ENCODE results near the gene ACP7. TPM values are rescaled to one million over a fixed set of nuclear protein-coding genes. Genes with fewer than 3 reads are reported as not detected.

ACP7 gene
- total RNA-seq, 4 donors from 2014 or later: 20.8 to 46.5 (median 29.0) TPM

- 78 to 83% methylated on average over 7 of the region's 7 CpGs for WGBS, 2 donors
- DNase-seq (ENCODE audit: low spot score in 2 of 2): no peak
- no peak overlapping the region for H3K4me3 ChIP-seq (ENCODE audit: low read depth, poor library complexity, severe bottlenecking)
- TF ChIP-seq CTCF (IDR thresholded peaks at IDR 0.05) (no peak), POLR2A (IDR thresholded peaks at IDR 0.05) (no peak)
- intact Hi-C loops (cut with DNase I; ENCODE audit: low total_unique reads): loop anchor here (10.0 kb wide), 1 partner anchor 61 kb away; no protein-coding TSS in a partner anchor
Measured at GRCh38 chr19:39124136-39124764, 40.1 kb downstream of the ACP7 start.

- WGBS, 2 donors: 36 to 37% methylated on average over 7 of the region's 7 CpGs
- intact Hi-C loops (cut with DNase I; ENCODE audit: low total_unique reads): loop anchor here (10.0 kb wide), 1 partner anchor 60 kb away; no protein-coding TSS in a partner anchor
Measured at GRCh38 chr19:39125199-39125553, 41.0 kb downstream of the ACP7 start.

GRCh38 chr19:39125554-39126311 is 41.6 kb downstream of the ACP7 start, which contains the start of gene PAK4:
Gene PAK4 (plus strand): TSS chr19:39125786. CDS start chr19:39169554, 43,768 bp downstream.
- intact Hi-C loops (cut with DNase I; ENCODE audit: low total_unique reads): loop anchor here (10.0 kb wide), 1 partner anchor 59 kb away; no protein-coding TSS in a partner anchor
- peak; percentile 97 to 99 for DNase-seq (ENCODE audit: low spot score in 2 of 2)
- 1% methylated on average over 48 to 64 of the region's 64 CpGs for WGBS, 2 donors
- H3K4me3 ChIP-seq (ENCODE audit: low read depth, poor library complexity, severe bottlenecking): peak within 1 kb of the TSS; percentile 77
- TF ChIP-seq CTCF (IDR thresholded peaks at IDR 0.05) (peak in 1 of 3 donors; percentile 8), POLR2A (IDR thresholded peaks at IDR 0.05) (no peak)

More at GRCh38 chr19:39125199-39125553, 41.0 kb downstream of the ACP7 start:
- H3K4me3 ChIP-seq (ENCODE audit: low read depth, poor library complexity, severe bottlenecking): peak overlapping the region; percentile 15
- no peak for DNase-seq (ENCODE audit: low spot score in 2 of 2)
- no peak for TF ChIP-seq POLR2A (IDR thresholded peaks at IDR 0.05)
- no peak for TF ChIP-seq CTCF (IDR thresholded peaks at IDR 0.05)

GRCh38 chr19:39126312-39127187 is 42.4 kb downstream of the ACP7 start:
- WGBS, 2 donors: 11 to 21% methylated on average over 27 of the region's 27 CpGs
- no peak for TF ChIP-seq CTCF (IDR thresholded peaks at IDR 0.05)
- TF ChIP-seq POLR2A (IDR thresholded peaks at IDR 0.05): no peak
- intact Hi-C loops (cut with DNase I; ENCODE audit: low total_unique reads): loop anchor here (10.0 kb wide), 1 partner anchor 58 kb away; no protein-coding TSS in a partner anchor
- DNase-seq (ENCODE audit: low spot score in 2 of 2): no peak
- peak overlapping the region; percentile 77 for H3K4me3 ChIP-seq (ENCODE audit: low read depth, poor library complexity, severe bottlenecking)

GRCh38 chr19:39127812-39128515 is 43.8 kb downstream of the ACP7 start:
- DNase-seq (ENCODE audit: low spot score in 2 of 2): no peak
- WGBS, 2 donors: 43 to 48% methylated on average over 9 of the region's 9 CpGs
- intact Hi-C loops (cut with DNase I; ENCODE audit: low total_unique reads): loop anchor here (10.0 kb wide), 1 partner anchor 57 kb away; no protein-coding TSS in a partner anchor
- no peak for TF ChIP-seq CTCF (IDR thresholded peaks at IDR 0.05)
- no peak for TF ChIP-seq POLR2A (IDR thresholded peaks at IDR 0.05)
- H3K4me3 ChIP-seq (ENCODE audit: low read depth, poor library complexity, severe bottlenecking): no peak overlapping the region

All from lower leg skin (tissue), 4 donors.